Fibroblast of villous mesenchyme (primary cell): ENCODE results near the gene TCOF1. TPM values are rescaled to one million over a fixed set of nuclear protein-coding genes. Genes with fewer than 3 reads are reported as not detected.
A peak's percentile ranks its signal among the peaks of the same experiment; 100 is the strongest.

Source experiments
- DNase-seq: peaks from one replicate; pipeline ENCODE4 v3.0.0-alpha.2; 2010; ENCODE audit warnings: low read depth
- H3K4me3 ChIP-seq: 2 replicates; pipeline ENCODE4 v1.5.1; 2011; ENCODE audit warnings: low read depth, mild to moderate bottlenecking, low read length
- CTCF ChIP-seq: IDR thresholded peaks from 2 replicates; pipeline ENCODE4 v1.5.1; 2012; ENCODE audit warnings: low read depth, mild to moderate bottlenecking, low read length; ENCODE audit not compliant: insufficient read depth
- total RNA-seq: library from RNA; depleted of rRNA; stranded (reverse); fragments of >200 nt; gene quantifications from 2 replicates; pipeline ENCODE4 v1.2.3, GENCODE V29; 2012

TCOF1 gene, protein sequence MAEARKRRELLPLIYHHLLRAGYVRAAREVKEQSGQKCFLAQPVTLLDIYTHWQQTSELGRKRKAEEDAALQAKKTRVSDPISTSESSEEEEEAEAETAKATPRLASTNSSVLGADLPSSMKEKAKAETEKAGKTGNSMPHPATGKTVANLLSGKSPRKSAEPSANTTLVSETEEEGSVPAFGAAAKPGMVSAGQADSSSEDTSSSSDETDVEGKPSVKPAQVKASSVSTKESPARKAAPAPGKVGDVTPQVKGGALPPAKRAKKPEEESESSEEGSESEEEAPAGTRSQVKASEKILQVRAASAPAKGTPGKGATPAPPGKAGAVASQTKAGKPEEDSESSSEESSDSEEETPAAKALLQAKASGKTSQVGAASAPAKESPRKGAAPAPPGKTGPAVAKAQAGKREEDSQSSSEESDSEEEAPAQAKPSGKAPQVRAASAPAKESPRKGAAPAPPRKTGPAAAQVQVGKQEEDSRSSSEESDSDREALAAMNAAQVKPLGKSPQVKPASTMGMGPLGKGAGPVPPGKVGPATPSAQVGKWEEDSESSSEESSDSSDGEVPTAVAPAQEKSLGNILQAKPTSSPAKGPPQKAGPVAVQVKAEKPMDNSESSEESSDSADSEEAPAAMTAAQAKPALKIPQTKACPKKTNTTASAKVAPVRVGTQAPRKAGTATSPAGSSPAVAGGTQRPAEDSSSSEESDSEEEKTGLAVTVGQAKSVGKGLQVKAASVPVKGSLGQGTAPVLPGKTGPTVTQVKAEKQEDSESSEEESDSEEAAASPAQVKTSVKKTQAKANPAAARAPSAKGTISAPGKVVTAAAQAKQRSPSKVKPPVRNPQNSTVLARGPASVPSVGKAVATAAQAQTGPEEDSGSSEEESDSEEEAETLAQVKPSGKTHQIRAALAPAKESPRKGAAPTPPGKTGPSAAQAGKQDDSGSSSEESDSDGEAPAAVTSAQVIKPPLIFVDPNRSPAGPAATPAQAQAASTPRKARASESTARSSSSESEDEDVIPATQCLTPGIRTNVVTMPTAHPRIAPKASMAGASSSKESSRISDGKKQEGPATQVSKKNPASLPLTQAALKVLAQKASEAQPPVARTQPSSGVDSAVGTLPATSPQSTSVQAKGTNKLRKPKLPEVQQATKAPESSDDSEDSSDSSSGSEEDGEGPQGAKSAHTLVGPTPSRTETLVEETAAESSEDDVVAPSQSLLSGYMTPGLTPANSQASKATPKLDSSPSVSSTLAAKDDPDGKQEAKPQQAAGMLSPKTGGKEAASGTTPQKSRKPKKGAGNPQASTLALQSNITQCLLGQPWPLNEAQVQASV (N-terminal part only)
- 19.0 and 23.7 TPM in 2 replicates for total RNA-seq

DNA sequence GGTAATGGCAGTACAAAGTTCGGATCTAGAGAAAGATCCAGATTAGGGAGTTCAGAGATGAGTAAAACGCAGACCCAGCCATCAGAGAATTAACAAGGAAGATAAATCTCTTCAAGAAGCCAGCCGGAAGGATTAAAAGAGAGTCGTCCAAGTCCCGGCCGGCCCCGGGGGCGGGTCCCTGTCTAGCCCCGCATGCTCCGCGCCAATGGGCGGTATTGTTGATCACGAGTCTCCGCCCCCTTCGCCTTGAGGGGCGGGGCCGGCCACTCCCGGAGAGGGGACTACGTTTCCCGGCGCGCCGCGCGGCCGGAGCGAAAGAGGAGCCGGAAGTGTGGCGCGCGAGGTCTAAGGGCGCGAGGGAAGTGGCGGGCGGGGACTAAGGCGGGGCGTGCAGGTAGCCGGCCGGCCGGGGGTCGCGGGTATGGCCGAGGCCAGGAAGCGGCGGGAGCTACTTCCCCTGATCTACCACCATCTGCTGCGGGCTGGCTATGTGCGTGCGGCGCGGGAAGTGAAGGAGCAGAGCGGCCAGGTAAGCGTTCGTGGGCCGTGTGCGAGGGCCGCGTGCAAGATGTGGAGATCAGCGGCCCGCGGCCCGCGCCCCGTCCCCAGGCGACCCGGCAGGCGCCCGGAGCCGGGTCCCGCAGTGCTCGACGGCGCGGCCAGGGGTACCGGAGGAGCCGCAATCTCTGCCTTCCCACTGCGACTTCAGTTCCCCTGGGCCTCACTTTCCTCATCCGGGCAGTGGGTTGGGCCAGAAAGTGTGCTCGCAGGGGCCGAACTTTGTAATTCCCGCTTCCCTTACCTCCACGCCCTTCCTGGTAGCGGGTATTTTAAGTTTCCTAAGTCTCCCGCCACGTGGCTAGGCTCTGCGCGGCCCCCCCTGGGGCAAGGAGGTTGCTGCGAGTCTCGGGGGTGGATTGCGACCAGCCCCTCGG is at the start of gene TCOF1:
TCOF1 (plus strand) TSS at position 372 of the 935 bp plus-strand sequence; CDS start at position 422, 50 bp downstream.
- no peak for TF ChIP-seq CTCF
- peak within 1 kb of the TSS; percentile 79 for H3K4me3 ChIP-seq
- peak; percentile 96 for DNase-seq

- TF ChIP-seq CTCF = no peak
- DNase-seq = no peak
- H3K4me3 ChIP-seq = no peak overlapping the region
These were observed 48.2 kb upstream of the TCOF1 start for GRCh38 chr5:150309101-150309885.

DNA sequence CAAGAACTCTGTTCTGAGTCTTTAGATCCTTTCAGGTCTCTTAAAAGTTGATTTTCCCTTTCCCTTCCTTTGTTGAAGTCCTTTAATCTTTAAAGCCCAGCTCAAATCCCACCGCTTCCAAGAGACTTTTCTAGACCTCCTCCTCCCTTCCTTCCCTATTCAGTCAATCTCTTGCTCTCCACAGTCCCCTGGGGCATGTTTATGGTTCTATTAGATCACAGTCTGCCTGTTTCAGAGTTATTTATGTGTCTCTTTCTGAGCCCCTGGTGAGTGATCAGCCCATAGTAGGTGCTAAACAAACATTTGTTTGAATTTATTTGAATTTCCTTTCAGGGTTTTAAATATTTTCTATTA is 47.6 kb upstream of the TCOF1 start:
- no peak for DNase-seq
- no peak for TF ChIP-seq CTCF
- no peak overlapping the region for H3K4me3 ChIP-seq

DNA sequence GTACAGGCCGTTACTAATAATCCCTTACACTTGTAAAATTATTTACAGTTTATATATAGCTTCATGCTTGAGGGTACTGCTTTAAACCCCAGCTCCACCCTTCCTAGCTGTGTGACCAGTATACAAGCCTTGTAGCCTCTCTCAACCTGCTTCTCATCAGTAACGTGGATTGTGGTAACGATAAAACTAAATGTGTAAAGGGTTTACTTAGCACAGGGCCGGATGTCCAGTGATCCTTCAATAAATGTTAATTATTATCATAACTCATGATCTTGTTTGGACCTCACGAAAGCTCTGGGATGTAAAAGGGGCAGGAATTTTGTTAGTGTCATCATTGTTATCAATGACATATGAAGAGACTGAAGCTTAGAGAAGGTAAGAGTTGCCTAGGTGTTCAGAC is 47.3 kb upstream of the TCOF1 start:
- H3K4me3 ChIP-seq = no peak overlapping the region
- no peak for TF ChIP-seq CTCF
- peak; percentile 67 for DNase-seq

GRCh38 chr5:150311015-150311692 is 46.3 kb upstream of the TCOF1 start:
- no peak overlapping the region for H3K4me3 ChIP-seq
- TF ChIP-seq CTCF = no peak
- no peak for DNase-seq
